22Rv1 (cell line): ENCODE data around the gene DHCR24.

Experiments used
- CTCF ChIP-seq: fragments of 450-650 bp; IDR thresholded peaks from 2 replicates; pipeline ENCODE4 v1.5.1; 2017; ENCODE audit warnings: mild to moderate bottlenecking
- ZFX ChIP-seq: fragments of 450-650 bp; IDR thresholded peaks from 2 replicates; pipeline ENCODE4 v1.6.1; 2017; ENCODE audit warnings: antibody characterized with exemption, borderline replicate concordance

- TF ChIP-seq CTCF (no peak), ZFX (no peak)
These were observed 12.7 kb downstream of the DHCR24 start for GRCh38 chr1:54874079-54874830.
